Measurements from ENCODE around the gene SETX.

The SETX gene

GRCh38 chr9:132230605-132231004 lies 124.2 kb downstream of the SETX start:
- no peak overlapping the region for H3K27ac ChIP-seq
- no peak for DNase-seq (ENCODE audit: low read depth, low spot score)

- H3K27ac ChIP-seq = no peak overlapping the region
Observed at GRCh38 chr9:132228062-132228461, 126.7 kb downstream of the SETX start.

GRCh38 chr9:132226571-132227430 lies 128.0 kb downstream of the SETX start:
- H3K27ac ChIP-seq = no peak overlapping the region
- no peak for DNase-seq (ENCODE audit: low read depth, low spot score)

More at GRCh38 chr9:132228062-132228461, 126.7 kb downstream of the SETX start:
- no peak for DNase-seq (ENCODE audit: low read depth, low spot score)

GRCh38 chr9:132224645-132225044 lies 130.1 kb downstream of the SETX start:
- no peak for DNase-seq (ENCODE audit: low read depth, low spot score)
- no peak overlapping the region for H3K27ac ChIP-seq

GRCh38 chr9:132221941-132222340 lies 132.8 kb downstream of the SETX start:
- no peak overlapping the region for H3K27ac ChIP-seq
- DNase-seq (ENCODE audit: low read depth, low spot score) = no peak

DNA sequence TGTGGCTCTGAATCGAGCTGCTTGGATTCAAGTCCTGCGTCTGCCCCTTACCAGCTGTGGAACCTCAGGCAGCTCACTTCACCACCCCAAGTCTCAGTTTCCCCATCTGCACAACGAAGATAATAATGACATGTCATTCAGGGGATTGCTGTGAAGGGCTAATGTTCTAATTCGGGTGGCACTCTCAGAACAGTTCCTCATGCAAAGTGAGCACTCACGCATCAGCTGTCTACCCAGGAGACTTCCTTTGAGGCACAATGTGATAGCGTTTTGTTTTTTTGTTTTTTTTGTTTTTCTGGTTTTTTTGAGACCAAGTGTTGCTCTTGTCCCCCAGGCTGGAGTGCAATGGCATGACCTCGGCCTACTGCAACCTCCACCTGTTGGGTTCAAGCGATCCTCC lies 136.6 kb downstream of the SETX start:
- no peak overlapping the region for H3K27ac ChIP-seq
- DNase-seq (ENCODE audit: low read depth, low spot score) = no peak

- no peak overlapping the region for H3K27ac ChIP-seq
- no peak for DNase-seq (ENCODE audit: low read depth, low spot score)
Observed at GRCh38 chr9:132216861-132217619, 137.7 kb downstream of the SETX start.

GRCh38 chr9:132214027-132214622 lies 140.7 kb downstream of the SETX start:
- H3K27ac ChIP-seq = no peak overlapping the region
- peak; percentile 37 for DNase-seq (ENCODE audit: low read depth, low spot score)

- DNase-seq (ENCODE audit: low read depth, low spot score) = no peak
- no peak overlapping the region for H3K27ac ChIP-seq
Observed at GRCh38 chr9:132211570-132211969, 143.2 kb downstream of the SETX start.

All from epithelial cell of prostate (primary cell).